Osteocyte (in vitro differentiated cells): ENCODE measurements around the gene GTSE1. TPM values are rescaled to one million over a fixed set of nuclear protein-coding genes. Genes with fewer than 3 reads are reported as not detected.

ENCODE experiments used
- DNase-seq: peaks from one replicate; pipeline ENCODE4 v3.0.0; 2021; ENCODE audit warnings: mixed read lengths; ENCODE audit not compliant: unreplicated experiment; ENCODE audit errors: extremely low spot score
- H3K27ac Mint-ChIP-seq: one replicate; pipeline ENCODE4 v1.8.0; 2021; ENCODE audit warnings: mild to moderate bottlenecking, mixed read lengths; ENCODE audit not compliant: unreplicated experiment
- H3K27me3 Mint-ChIP-seq: one replicate; pipeline ENCODE4 v1.8.0; 2021; ENCODE audit warnings: mixed read lengths; ENCODE audit not compliant: unreplicated experiment
- H3K36me3 Mint-ChIP-seq: one replicate; pipeline ENCODE4 v1.8.0; 2021; ENCODE audit warnings: mixed read lengths; ENCODE audit not compliant: unreplicated experiment
- H3K4me1 Mint-ChIP-seq: one replicate; pipeline ENCODE4 v1.8.0; 2021; ENCODE audit warnings: mixed read lengths; ENCODE audit not compliant: unreplicated experiment
- H3K4me3 Mint-ChIP-seq: one replicate; pipeline ENCODE4 v1.8.0; 2021; ENCODE audit warnings: mild to moderate bottlenecking, moderate library complexity, mixed read lengths; ENCODE audit not compliant: unreplicated experiment
- H3K9me3 Mint-ChIP-seq: one replicate; pipeline ENCODE4 v1.8.0; 2021; ENCODE audit warnings: mixed read lengths; ENCODE audit not compliant: unreplicated experiment
- total RNA-seq: library from RNA; stranded (reverse); gene quantifications from 2 replicates; pipeline ENCODE4 v1.2.1, GENCODE V29; 2021
- TF ChIP-seq, protein P1 (sequence below): fragments of 200-600 bp; sonication (generic); IDR thresholded peaks from 2 replicates; pipeline ENCODE4 v1.5.0; 2021; ENCODE audit warnings: antibody characterized with exemption, mild to moderate bottlenecking, moderate library complexity

GTSE1 gene
- total RNA-seq, 1 donor from 2014 or later, result 9.4 TPM

DNA sequence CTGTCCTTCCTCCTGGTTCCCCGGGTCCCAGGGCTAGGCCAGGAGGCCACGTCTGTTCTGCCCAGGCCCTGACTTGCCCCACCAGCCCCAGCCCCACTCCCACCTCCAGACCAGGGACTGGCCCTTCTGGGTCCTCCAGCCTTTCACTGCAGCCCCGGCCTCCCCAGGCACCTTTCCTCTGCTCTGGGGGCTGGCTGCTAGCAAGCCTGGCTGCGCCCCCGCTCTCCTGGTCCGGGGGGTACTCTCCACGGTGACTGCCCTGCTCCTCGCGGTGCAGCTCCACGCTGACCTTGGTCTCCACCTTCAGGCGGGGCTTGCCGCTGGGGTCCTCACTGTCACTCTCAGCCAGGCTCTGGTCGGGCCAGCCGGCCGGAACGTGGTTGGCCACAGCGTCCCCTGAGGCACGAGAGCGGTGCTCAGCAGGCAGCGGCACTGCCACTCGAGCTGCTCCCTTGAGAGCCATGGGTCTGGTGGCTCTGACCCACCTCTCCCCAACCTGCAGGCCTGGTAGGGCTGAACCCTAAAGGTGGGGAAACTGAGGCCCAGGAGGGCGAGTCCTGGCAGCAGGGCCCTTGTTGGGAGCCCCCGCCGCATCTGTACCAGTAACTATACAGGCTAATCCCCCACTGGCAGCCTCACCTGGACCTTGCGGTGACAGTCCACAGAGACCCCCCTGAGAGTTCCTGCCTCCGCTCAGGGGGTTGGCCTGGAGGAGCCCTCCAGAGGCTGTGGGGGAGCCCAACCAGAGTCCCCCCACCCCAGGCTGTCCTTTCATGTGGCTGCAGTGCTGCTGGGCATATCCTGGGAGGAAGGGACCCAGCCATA, 67.9 kb downstream of the GTSE1 start:
- H3K36me3 Mint-ChIP-seq, result peaks cover 7% of the 10 kb centered on the region
- TF ChIP-seq, protein P1, sequence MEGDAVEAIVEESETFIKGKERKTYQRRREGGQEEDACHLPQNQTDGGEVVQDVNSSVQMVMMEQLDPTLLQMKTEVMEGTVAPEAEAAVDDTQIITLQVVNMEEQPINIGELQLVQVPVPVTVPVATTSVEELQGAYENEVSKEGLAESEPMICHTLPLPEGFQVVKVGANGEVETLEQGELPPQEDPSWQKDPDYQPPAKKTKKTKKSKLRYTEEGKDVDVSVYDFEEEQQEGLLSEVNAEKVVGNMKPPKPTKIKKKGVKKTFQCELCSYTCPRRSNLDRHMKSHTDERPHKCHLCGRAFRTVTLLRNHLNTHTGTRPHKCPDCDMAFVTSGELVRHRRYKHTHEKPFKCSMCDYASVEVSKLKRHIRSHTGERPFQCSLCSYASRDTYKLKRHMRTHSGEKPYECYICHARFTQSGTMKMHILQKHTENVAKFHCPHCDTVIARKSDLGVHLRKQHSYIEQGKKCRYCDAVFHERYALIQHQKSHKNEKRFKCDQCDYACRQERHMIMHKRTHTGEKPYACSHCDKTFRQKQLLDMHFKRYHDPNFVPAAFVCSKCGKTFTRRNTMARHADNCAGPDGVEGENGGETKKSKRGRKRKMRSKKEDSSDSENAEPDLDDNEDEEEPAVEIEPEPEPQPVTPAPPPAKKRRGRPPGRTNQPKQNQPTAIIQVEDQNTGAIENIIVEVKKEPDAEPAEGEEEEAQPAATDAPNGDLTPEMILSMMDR, result no peak
- no peak overlapping the region for H3K4me3 Mint-ChIP-seq
- DNase-seq, result no peak
- no peaks in the 10 kb centered on the region for H3K27me3 Mint-ChIP-seq
- H3K9me3 Mint-ChIP-seq, result no peaks in the 10 kb centered on the region
- H3K4me1 Mint-ChIP-seq, result no peaks in the 10 kb centered on the region
- no peak overlapping the region for H3K27ac Mint-ChIP-seq

DNA sequence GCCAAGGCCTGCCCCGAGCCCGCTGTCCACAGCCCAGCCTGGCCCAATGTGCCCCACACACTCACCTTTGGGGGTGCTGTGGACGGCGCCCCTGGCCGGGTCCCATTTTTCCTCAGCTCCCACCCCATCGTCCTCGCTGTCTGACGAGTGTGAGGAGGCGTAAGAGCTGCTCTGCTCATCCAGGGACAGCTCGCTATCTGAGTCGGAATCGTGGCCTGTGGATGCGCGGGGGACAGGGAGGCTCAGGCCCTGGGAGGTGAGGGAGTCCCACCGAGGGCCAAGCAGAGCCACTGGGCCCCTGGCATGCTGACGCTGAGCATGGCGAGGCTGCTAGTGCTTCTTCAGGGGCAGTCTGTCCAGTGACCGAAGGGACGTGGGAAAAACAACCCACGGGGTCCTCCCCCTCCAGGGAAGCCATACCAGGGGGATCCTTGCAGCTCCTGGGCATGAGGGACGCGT, 68.5 kb downstream of the GTSE1 start:
- no peak for DNase-seq
- no peaks in the 10 kb centered on the region for H3K4me1 Mint-ChIP-seq
- H3K27me3 Mint-ChIP-seq, result no peaks in the 10 kb centered on the region
- no peak overlapping the region for H3K27ac Mint-ChIP-seq
- TF ChIP-seq, protein P1, result no peak
- peaks cover 5% of the 10 kb centered on the region for H3K36me3 Mint-ChIP-seq
- no peak overlapping the region for H3K4me3 Mint-ChIP-seq
- no peaks in the 10 kb centered on the region for H3K9me3 Mint-ChIP-seq

DNA sequence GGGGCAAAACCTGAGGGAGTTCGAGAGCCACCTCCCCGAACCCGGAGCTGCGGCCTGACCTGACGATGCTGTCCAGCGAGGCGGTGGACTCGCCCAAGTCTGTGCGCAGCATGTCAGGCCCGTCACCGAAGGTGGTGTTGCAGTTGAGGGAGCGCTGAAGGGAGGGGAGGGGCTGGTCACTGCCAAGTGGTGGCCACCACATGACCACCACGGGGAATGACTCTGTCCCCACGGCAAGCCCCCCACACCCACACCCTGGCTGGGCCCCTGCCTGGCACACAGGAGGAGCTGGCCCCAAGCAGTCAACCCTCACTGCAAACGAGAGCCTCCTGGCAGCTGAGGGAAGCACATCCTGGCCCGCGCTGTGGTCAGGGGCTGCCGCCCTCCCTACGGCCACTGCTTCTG, 69.7 kb downstream of the GTSE1 start:
- Mint-ChIP-seq H3K27ac (no peak overlapping the region), H3K4me3 (no peak overlapping the region), H3K36me3 (no peaks in the 10 kb centered on the region), H3K4me1 (no peaks in the 10 kb centered on the region), H3K9me3 (no peaks in the 10 kb centered on the region), H3K27me3 (no peaks in the 10 kb centered on the region)
- no peak for DNase-seq
- TF ChIP-seq, protein P1, result no peak

DNA sequence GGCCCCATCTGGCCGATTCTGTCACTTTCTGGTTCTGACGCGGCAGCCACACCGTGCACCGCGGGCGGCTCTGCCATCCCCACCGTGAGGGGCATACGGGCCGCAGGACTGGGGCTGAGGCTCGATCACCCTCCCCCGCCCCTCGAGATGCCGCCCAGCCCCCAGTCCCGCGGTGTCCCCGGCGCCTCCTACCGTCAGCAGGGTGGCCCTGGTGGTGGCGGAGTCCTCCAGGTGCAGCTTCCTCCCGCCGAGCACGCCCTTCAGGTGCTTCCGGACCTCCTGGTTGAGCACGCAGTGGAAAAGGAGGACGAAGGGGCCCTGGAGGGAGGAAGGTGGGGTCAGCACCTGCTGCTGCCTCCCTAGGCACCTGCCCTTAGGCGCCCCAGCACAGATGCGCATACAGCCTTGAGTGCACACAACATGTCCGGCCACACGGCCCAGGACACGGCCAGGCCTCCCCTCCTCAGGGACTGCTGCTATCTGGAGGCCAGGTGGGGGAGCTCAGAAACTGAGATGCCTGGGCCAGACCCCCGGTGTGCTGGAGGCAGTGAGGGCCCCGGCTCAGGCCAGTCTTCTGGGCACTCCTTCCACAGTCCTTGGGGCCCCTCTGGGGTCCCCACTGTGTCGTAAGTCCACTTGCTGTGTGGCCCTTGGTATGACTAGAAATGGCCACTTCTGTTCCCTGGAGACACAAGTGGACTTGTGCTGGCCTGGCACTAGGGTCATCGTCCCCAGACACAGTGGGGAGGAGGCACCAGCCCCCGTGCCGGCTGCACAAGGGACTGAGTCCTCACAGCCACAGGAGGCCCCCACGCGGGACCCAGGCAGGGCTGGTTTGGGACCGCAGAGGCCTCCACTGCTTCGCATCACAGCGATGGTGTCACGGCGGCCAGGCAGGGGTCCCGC, 70.4 kb downstream of the GTSE1 start:
- Mint-ChIP-seq H3K9me3 (no peaks in the 10 kb centered on the region), H3K4me3 (no peak overlapping the region), H3K4me1 (no peaks in the 10 kb centered on the region), H3K27ac (no peak overlapping the region), H3K36me3 (no peaks in the 10 kb centered on the region), H3K27me3 (no peaks in the 10 kb centered on the region)
- TF ChIP-seq, protein P1, result no peak
- DNase-seq, result no peak
